Smooth muscle cell (in vitro differentiated cells): ENCODE measurements around the gene DIABLO. TPM values are rescaled to one million over a fixed set of nuclear protein-coding genes. Genes with fewer than 3 reads are reported as not detected.
A peak's percentile ranks its signal among the peaks of the same experiment; 100 is the strongest.

ENCODE experiments used
- DNase-seq: peaks from one replicate; lab custom pipeline; 2025; ENCODE audit not compliant: unreplicated experiment; lab: John Stamatoyannopoulos, UW
- H2AFZ ChIP-seq: fragments of 200-600 bp; sonication (generic); 2 replicates; pipeline ENCODE4 v1.6.0; 2016; ENCODE audit warnings: antibody characterized with exemption, low read depth, mild to moderate bottlenecking
- H3F3A ChIP-seq: fragments of 200-600 bp; sonication (generic); 2 replicates; pipeline ENCODE4 v1.6.0; 2017; ENCODE audit warnings: antibody characterized with exemption, low read depth
- H3K27ac ChIP-seq: fragments of 200-600 bp; sonication (generic); 2 replicates; pipeline ENCODE4 v1.5.1; 2016; ENCODE audit warnings: low read depth, mild to moderate bottlenecking
- H3K27me3 ChIP-seq: fragments of 200-600 bp; sonication (generic); 2 replicates; pipeline ENCODE4 v1.6.1; 2016; ENCODE audit warnings: low read depth, mild to moderate bottlenecking
- H3K36me3 ChIP-seq: fragments of 200-600 bp; sonication (generic); 2 replicates; pipeline ENCODE4 v1.5.1; 2016; ENCODE audit warnings: low read depth
- H3K4me1 ChIP-seq: fragments of 200-600 bp; sonication (generic); 2 replicates; pipeline ENCODE4 v1.5.1; 2016; ENCODE audit warnings: low read depth
- H3K4me2 ChIP-seq: fragments of 200-600 bp; sonication (generic); 2 replicates; pipeline ENCODE4 v1.6.0; 2016; ENCODE audit warnings: mild to moderate bottlenecking
- H3K4me3 ChIP-seq: fragments of 200-600 bp; sonication (generic); 2 replicates; pipeline ENCODE4 v1.5.1; 2016; ENCODE audit warnings: mild to moderate bottlenecking
- H3K79me2 ChIP-seq: fragments of 200-600 bp; sonication (generic); 2 replicates; pipeline ENCODE4 v1.6.0; 2016; ENCODE audit warnings: low read depth, mild to moderate bottlenecking
- H3K9ac ChIP-seq: fragments of 200-600 bp; sonication (generic); 2 replicates; pipeline ENCODE4 v1.6.0; 2016; ENCODE audit warnings: low read depth
- H3K9me3 ChIP-seq: fragments of 200-600 bp; sonication (generic); replicated peaks from 2 replicates; pipeline ENCODE4 v1.5.1; 2016; ENCODE audit warnings: low read depth
- H4K20me1 ChIP-seq: fragments of 200-600 bp; sonication (generic); 2 replicates; pipeline ENCODE4 v1.6.0; 2016; ENCODE audit warnings: low read depth
- CTCF ChIP-seq: fragments of 200-600 bp; sonication (generic); IDR thresholded peaks from 2 replicates; pipeline ENCODE4 v1.5.1; 2017; ENCODE audit warnings: borderline replicate concordance, mild to moderate bottlenecking, antibody characterized with exemption; ENCODE audit not compliant: insufficient read depth, poor library complexity, severe bottlenecking
- WGBS: methylation state at CpG from one replicate; pipeline ENCODE4 v1.1.7; 2016; ENCODE audit warnings: low lambda C conversion rate; 5-methylcytosine and 5-hydroxymethylcytosine counted together
- polyA plus RNA-seq: library from polyadenylated mRNA; unstranded; fragments of >200 nt; fragmentation: Nextera tagmentation; extraction: Ambion mirVana; gene quantifications from 2 replicates; pipeline ENCODE4 v1.2.1, GENCODE V29; 2016
- total RNA-seq: library from RNA; depleted of rRNA; stranded (reverse); fragments of >200 nt; gene quantifications from 2 replicates; pipeline ENCODE4 v1.2.3, GENCODE V29; 2014

The DIABLO gene
- total RNA-seq, result 68.8 and 72.4 TPM in 2 replicates
- 76.2 and 82.6 TPM in 2 replicates for polyA plus RNA-seq

- Histone ChIP-seq H3K4me3 (peak within 1 kb of the TSS; percentile 85), H2AFZ (peak within 1 kb of the TSS; percentile 95), H3K9ac (peak within 1 kb of the TSS; percentile 95), H3K27ac (peak within 1 kb of the TSS; percentile 97), H3K79me2 (peaks cover 45% of the 10 kb centered on the region), H3K4me1 (peaks cover 16% of the 10 kb centered on the region), H3K9me3 (no peaks in the 10 kb centered on the region), H4K20me1 (peaks cover 47% of the 10 kb centered on the region), H3K27me3 (no peaks in the 10 kb centered on the region), H3K36me3 (peaks cover 2% of the 10 kb centered on the region), H3K4me2 (peak within 1 kb of the TSS; percentile 88), H3F3A (peaks cover 7% of the 10 kb centered on the region)
- peak; percentile 98 for DNase-seq
- WGBS, result 1% methylated on average over 58 of the region's 74 CpGs
- TF ChIP-seq CTCF, result no peak
These were observed at the start of gene DIABLO for GRCh38 chr12:122225683-122226365. Gene DIABLO (minus strand): TSS chr12:122226052. CDS start chr12:122226014, 38 bp downstream.

GRCh38 chr12:122275459-122275858 is 49.6 kb upstream of the DIABLO start:
- Histone ChIP-seq H3K27me3 (no peaks in the 10 kb centered on the region), H3K9me3 (no peaks in the 10 kb centered on the region), H3F3A (peaks cover 4% of the 10 kb centered on the region), H2AFZ (no peak overlapping the region), H3K36me3 (peaks cover 5% of the 10 kb centered on the region), H4K20me1 (peaks cover 3% of the 10 kb centered on the region), H3K9ac (no peak overlapping the region), H3K4me2 (no peak overlapping the region), H3K79me2 (no peaks in the 10 kb centered on the region), H3K27ac (no peak overlapping the region), H3K4me3 (no peak overlapping the region), H3K4me1 (no peaks in the 10 kb centered on the region)
- no peak for DNase-seq
- 95% methylated on average over 8 of the region's 8 CpGs for WGBS
- no peak for TF ChIP-seq CTCF

- Histone ChIP-seq H3K4me1 (peaks cover 9% of the 10 kb centered on the region), H3K27me3 (no peaks in the 10 kb centered on the region), H3K9ac (peak within 1 kb of the TSS; percentile 88), H3K36me3 (no peaks in the 10 kb centered on the region), H3K4me3 (peak within 1 kb of the TSS; percentile 79), H3F3A (peaks cover 5% of the 10 kb centered on the region), H3K27ac (peak within 1 kb of the TSS; percentile 87), H3K4me2 (peak within 1 kb of the TSS; percentile 98), H2AFZ (peak within 1 kb of the TSS; percentile 98), H4K20me1 (no peaks in the 10 kb centered on the region), H3K79me2 (peaks cover 7% of the 10 kb centered on the region), H3K9me3 (no peaks in the 10 kb centered on the region)
- DNase-seq, result peak; percentile 83
- 1% methylated on average over 54 of the region's 56 CpGs for WGBS
- no peak for TF ChIP-seq CTCF
These were observed 40.5 kb upstream of the DIABLO start, which contains the start of gene VPS33A for GRCh38 chr12:122266230-122266901. Gene VPS33A (minus strand): TSS chr12:122266494. CDS start chr12:122266408, 86 bp downstream.
